ENCODE measurements around the gene OSCAR.
A peak's percentile ranks its signal among the peaks of the same experiment; 100 is the strongest.
"Not testable (repeated sequence)": the region's sequence is repeated elsewhere in the genome, so short reads cannot be mapped to it uniquely, and the experiment has no call there.

OSCAR gene

GRCh38 chr19:54124393-54124792, 23.8 kb upstream of the OSCAR start:
- no peak for DNase-seq

DNA sequence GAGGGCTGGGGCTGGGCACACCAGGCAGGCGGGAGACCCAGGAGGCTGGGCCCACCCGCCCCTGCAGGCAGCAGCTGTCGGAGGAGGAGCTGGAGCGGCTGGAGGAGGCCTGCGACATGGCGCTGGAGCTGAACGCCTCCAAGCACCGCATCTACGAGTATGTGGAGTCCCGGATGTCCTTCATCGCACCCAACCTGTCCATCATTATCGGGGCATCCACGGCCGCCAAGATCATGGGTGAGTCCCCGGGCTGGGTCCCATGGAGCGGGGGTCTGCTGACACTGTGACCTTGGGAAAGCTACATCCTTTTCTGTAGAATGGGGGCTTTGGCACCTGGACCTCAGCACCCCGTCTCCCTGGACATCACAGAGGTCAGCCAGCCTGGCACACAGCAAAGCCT, 23.1 kb upstream of the OSCAR start:
- DNase-seq: no peak

DNA sequence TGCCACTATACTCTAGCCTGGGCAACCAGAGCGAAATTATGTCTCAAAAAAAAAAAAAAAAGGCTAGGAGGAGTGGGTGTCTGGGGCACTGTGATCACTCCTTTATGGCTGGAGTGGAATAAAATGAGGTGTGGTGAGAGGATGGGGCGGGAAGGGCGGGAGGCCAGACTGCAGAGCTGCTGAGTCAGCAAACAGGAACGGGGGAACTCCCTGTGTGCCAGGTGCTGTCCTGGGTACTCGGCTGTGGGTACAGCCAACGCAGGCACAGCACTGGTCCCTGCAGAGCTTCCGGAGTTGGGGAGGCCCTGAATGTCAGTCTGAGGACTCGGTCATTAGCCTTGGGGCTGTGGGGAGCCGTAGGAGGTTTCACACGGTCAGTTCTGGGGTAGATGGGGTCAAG, 20.7 kb upstream of the OSCAR start:
- no peak for DNase-seq

DNA sequence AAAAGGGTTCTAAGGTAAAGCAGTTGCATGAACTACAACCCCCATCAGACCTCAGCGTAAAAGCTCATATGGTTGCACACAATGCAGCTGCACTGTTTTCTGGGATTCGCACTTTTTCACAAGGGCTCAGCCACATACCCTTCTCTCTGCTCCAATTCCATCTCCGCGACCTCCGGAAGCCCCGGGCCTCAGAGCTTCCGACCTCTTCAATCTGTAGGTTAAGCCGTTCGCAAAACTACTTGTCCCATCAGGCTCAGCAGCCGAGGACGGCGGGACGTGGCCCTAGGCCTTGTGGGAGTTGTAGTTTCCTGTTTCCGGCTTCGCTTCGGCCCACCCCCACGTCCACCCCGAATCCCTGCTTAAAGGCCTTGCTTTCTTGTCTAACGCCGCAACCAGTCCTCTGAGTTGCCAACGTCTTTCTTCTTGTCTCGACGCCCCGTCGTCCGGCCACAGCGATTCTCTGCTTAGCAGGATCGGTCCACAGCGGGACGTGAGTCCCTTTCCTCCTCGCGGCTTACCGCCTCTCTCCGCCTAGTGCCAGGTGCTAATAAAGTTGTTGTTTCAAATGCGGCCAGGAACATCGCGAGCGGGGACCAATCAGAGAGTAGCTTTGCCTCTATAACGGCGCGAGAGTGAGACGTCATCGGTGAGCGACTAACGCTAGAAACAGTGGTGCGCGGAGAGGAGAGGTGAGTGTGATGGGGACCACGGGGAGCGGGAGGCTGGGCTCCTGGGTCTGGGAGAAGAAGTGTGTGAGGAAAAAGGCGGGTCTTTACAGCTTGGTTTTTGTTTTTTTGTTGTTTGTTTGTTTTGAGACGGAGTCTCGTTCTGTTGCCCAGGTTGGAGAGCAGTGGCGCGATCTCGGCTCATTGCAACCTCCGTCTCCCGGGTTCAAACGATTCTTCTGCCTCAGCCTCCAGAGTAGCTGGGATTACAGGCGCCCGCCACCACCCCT, 14.8 kb upstream of the OSCAR start, which contains the start of the genes PRPF31 and TFPT:
Gene PRPF31 (plus strand): TSS at position 646 of the 955 bp plus-strand sequence. CDS start 2,525 bp downstream, outside the sequence.
Gene TFPT (minus strand): TSS at position 549 of the 955 bp plus-strand sequence. CDS start 388 bp downstream, at position 161.
- DNase-seq: peak; percentile 99

DNA sequence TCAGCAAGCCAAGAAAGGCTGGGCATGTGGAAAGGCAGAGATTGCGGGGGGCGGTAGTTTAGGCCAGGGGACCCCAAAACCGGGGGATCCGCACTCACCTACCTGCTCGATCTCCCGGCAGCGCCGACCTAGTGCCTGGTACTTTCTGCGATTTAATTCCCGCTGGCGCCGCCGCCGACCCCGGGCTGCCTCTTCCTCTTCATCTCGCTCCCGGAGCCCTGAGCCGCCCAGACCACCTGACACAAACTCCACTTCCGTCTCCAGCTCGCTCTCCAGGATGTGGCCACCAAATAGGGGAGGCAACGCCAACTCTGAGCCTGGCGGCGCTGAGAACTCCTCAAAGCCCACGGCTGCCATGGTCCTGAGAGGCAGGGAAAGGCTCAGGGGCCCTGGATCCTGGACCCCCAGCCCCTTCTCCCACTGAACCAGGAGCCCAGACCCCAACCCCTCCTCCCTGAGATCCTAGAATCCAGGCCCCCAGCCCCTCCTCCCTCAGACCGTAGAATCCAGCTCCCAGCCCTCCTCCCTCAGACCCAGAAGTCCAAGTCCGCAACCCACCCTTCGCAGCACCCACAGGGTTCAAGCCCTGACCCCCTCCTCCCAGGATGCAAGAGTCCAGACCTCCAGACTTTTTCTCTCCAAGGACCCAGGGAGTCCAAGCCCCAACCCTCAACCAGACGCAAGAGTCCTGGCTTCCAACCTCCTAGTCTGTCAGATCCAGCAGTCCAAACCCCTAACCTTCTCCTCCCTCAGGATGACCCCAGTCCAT, 13.9 kb upstream of the OSCAR start:
- no peak for DNase-seq

DNA sequence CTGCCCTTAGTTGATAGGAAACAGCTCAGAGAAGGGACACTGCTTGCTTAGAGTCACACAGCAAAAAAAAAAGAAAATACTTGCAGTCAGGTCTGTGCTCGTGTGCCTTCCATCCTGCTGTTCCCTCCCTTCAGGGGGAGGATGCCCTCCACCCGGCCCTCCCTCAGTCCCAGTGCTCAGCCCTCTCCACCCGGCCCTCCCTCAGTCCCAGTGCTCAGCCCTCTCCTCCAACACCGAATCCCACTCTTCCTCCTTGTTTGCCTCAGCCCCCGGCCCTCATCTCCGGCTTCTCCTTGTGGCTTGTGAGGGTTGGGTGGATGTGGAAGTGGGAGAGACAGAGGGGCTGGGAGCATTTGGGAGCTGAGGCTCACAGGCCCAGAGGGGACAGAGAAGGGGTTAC, 9.0 kb upstream of the OSCAR start:
- no peak for DNase-seq

GRCh38 chr19:54108496-54108895, 7.9 kb upstream of the OSCAR start:
- DNase-seq: no peak

GRCh38 chr19:54107876-54108490, 7.4 kb upstream of the OSCAR start:
- no peak for DNase-seq

GRCh38 chr19:54106716-54107115, 6.1 kb upstream of the OSCAR start:
- no peak for DNase-seq

DNA sequence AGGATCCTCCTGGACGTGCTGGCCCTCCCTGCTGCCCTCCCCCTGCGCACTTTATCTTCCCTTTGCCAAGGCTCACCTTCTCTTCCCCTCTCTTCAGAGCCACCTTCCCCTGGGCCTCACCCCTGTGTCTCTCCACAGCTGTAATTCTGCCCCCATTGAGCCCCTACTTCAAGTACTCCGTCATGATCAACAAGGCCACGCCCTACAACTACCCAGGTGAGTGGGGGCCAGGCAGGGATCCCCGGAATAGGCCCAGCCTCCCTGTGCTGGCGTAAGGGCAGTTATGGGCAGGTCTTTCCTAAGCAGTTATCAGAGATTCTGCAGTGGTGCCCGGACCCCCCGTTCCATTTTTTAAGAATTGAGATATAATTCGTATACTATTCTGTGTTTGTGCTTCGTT, 5.2 kb upstream of the OSCAR start:
- DNase-seq: no peak

GRCh38 chr19:54104998-54105715, 4.6 kb upstream of the OSCAR start:
- no peak for DNase-seq

DNA sequence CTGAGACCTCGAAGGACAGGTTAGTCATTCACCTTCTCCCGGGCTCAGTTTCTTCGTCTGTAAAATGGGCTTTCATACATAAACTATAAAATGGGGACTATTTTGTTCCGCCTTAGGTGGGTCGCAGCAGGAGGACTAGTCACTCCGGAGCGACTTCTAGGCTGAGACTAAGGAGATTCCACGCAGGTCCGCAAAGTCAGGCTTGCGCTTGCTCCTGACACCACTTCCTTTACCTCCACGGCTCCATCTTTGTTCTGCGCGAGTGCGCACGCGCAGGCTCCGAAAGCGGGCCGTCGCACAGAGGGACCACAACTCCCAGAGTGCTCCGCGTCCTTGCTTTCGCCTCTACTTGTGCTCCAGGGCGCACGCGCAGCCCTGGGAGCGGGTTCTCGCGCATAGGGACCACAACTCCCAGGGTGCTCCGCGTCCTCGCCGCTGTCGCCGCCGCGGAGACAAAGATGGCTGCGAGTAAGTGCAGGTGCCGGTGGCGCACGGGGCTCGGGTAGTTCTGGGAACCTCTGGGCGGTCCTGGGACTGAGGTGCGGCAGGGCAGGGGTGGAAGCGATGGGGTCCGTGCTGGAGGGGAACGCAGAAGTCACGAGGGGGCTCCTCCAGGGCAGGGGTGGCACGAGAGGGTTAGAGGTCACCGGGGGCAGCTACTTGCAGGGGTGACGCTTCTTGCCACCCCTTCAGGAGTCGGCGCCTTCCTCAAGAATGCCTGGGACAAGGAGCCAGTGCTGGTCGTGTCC, 2.0 kb upstream of the OSCAR start, which contains the start of gene NDUFA3:
Gene NDUFA3 (plus strand): TSS at position 435 of the 749 bp plus-strand sequence. CDS start 24 bp downstream, at position 459.
- peak; percentile 91 for DNase-seq

GRCh38 chr19:54099903-54100255, 724 bp downstream of the OSCAR start:
- DNase-seq: not testable (repeated sequence)

DNA sequence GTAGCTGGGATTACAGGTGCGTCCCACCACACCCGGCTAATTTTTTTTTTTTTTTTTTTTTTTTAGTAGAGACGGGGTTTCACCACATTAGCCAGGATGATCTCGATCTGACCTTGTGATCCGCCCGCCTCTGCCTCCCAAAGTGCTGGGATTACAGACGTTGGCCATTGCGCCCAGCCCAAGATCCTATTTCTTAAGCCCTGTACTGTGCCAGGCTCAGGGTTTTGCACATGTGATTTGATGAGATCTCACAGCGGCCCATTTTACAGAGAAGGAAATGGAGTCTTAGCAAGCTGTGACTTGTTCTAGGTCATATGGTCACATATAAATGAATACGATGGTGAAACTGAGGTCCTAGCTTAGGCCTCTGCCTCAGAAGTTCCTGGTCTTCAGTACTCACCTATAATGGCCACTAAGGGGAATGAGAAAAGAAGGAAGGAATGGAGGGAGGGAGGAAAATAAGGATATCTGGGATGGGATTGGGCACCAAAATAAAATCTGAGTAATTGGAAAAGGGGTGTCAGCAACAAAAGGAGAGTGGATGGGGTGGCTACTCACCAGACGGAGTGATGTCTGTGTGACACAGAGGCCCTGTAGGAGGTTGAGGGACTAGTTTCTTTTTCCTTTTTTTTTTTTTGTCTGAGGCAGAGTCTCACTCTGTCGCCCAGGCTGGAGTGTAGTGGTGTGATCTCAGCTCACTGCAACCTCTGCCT, 1.3 kb downstream of the OSCAR start:
- DNase-seq: no peak

DNA sequence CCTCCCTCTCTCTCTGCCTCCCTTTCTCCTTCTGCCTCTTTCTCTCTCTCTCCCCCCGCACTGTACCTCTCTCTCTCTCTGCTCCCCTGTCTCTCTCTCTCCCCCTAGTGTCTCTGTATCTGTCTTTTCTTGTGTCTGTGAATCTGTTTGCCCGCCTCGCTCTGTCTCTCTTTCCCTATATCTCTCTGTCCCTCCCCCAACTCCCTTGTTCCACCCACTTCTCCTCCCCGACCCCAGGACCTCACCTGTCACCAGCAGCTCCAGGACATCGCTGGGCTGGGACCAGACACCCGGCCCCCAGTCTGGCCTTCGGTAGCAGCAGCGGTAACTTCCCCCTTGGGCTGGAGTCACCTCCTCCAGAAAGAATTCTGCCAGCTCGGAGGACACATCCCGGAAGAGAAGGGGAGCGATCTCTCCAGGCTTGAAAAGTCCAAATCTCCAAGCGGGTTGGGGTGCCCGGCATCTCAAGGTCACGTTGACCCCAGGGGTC, 3.9 kb downstream of the OSCAR start:
- DNase-seq: peak; percentile 15

GRCh38 chr19:54095859-54096616, 4.6 kb downstream of the OSCAR start:
- DNase-seq: peak; percentile 9

- DNase-seq: no peak
Measured at GRCh38 chr19:54095136-54095858, 5.3 kb downstream of the OSCAR start.

DNA sequence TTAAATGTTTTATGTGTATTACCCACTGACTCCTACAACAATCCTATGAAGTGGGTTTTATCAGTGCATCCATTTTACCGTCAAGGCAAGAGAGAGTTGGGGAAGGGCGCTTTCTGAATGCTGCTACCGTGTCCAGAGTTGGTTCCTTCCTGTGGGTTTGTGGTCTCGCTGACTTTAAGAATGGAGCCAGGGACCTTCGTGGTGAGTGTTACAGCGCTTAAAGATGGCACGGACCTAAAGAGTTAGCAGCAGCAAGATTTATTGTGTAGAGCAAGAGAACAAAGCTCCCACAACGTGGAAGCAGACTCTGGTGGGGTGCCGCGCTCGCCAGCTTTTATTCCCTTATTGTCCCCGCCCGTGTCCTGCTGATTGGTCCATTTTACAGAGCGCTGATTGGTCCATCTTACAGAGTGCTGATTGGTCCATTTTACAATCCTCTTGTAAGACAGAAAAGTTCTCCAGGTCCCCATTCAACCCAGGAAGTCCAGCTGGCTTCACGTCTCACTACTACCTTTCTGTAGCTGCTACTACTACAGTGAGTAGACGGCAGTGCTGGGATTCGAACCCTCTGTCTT, 6.1 kb downstream of the OSCAR start:
- DNase-seq: no peak

DNA sequence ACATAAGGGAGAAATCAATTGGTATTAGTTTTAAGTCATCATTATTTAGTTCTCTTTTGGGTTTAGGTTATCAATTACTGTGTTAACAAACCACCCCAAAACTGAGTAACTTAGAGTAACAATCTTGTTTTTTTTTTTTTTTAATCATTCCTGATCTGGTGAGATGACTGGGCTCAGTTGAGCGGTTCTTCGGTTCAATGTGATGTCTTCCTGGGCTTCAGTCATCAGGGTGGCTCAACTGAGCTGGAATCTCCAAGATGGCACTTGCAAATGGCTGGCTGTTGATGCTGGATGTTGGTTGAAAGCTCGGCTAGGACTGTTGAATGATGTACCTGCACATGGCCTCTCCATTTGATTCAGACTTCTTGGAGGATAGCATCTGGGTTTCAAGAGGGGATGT, 16.2 kb downstream of the OSCAR start:
- DNase-seq: no peak

Measured in kidney glomerular epithelial cell (primary cell).